ENCODE data around the gene F8A3.
"Not testable (repeated sequence)": the region's sequence is repeated elsewhere in the genome, so short reads cannot be mapped to it uniquely, and the experiment has no call there.

Gene F8A3

GRCh38 chrX:155458471-155458870 lies at the start of gene F8A3:
Gene F8A3, minus strand, starts transcription at chrX:155458620. Its CDS starts 20 bp downstream, at chrX:155458600.
- DNase-seq = not testable (repeated sequence)

- DNase-seq = no peak
These were observed 46.9 kb upstream of the F8A3 start for GRCh38 chrX:155505296-155505695.

GRCh38 chrX:155495134-155495533 lies 36.7 kb upstream of the F8A3 start:
- DNase-seq = not testable (repeated sequence)

GRCh38 chrX:155491421-155491820 lies 33.0 kb upstream of the F8A3 start:
- DNase-seq = not testable (repeated sequence)

GRCh38 chrX:155477136-155477535 lies 18.7 kb upstream of the F8A3 start:
- not testable (repeated sequence) for DNase-seq

- DNase-seq = not testable (repeated sequence)
These were observed 8.0 kb upstream of the F8A3 start for GRCh38 chrX:155466269-155466938.

- not testable (repeated sequence) for DNase-seq
These were observed 2.1 kb upstream of the F8A3 start for GRCh38 chrX:155460501-155460900.

GRCh38 chrX:155457761-155458447 lies 516 bp downstream of the F8A3 start:
- not testable (repeated sequence) for DNase-seq

- DNase-seq = no peak
These were observed 17.3 kb downstream of the F8A3 start for GRCh38 chrX:155441097-155441496.

GRCh38 chrX:155435744-155436112 lies 22.7 kb downstream of the F8A3 start:
- DNase-seq = no peak

- DNase-seq = no peak
These were observed 23.3 kb downstream of the F8A3 start for GRCh38 chrX:155434906-155435743.

GRCh38 chrX:155417769-155418168 lies 40.7 kb downstream of the F8A3 start:
- no peak for DNase-seq
